SK-N-DZ (cell line): ENCODE data around the gene TULP3.

Experiments used
- DNase-seq: peaks from one replicate; pipeline ENCODE4 v3.0.0-alpha.2; 2015; ENCODE audit warnings: low spot score

The TULP3 gene

DNA sequence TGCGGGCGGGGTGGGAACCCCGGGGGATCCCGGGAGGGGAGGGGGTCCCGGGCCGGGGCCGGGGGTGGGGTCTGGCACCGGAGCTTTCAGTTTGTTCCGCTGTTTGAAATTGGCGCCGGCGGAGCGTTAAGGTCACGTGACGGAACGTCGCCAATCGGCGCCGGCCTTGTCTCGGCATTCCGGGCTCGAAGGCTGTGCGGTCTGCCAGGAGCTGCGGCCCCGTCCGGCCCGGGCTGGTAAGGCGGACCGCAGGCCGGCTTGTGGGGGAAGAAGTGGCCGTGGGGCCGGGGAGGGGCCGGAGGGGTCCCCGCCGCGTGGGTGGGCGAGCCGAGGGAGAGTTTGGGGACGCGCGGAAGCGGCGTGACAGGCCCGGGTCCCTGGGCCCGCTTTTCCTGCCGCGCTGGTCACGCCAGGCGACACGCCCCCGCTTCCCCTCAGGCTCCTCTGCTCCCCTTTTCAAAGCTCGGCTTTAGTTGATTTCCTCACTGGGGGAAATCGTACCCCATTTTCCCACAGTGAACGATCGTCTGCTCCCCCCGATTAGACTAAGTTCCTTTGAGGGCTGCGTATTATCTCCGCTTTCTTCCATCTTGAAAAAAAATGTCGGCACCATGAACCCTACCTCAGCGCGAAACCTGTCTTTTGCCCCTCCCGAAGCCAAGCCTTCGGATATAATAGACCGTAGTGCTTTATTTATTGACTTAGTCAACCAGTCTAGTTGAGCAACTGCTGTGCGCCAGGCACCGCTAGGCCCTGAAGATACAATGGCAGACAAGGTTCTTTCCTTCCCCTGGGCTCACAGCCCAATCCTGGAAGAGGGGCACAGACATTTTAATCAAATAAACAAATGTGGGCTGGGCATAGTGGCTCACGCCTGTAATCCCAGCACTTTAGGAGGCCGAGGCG is 13.4 kb upstream of the TULP3 start, which contains the start of the genes FOXM1 and RHNO1:
FOXM1 (minus strand) TSS at position 128 of the 906 bp plus-strand sequence. CDS start 2,696 bp downstream, outside the sequence.
RHNO1 (plus strand) TSS at position 177 of the 906 bp plus-strand sequence. CDS start 8,144 bp downstream, outside the sequence.
- peak; percentile 91 for DNase-seq

DNA sequence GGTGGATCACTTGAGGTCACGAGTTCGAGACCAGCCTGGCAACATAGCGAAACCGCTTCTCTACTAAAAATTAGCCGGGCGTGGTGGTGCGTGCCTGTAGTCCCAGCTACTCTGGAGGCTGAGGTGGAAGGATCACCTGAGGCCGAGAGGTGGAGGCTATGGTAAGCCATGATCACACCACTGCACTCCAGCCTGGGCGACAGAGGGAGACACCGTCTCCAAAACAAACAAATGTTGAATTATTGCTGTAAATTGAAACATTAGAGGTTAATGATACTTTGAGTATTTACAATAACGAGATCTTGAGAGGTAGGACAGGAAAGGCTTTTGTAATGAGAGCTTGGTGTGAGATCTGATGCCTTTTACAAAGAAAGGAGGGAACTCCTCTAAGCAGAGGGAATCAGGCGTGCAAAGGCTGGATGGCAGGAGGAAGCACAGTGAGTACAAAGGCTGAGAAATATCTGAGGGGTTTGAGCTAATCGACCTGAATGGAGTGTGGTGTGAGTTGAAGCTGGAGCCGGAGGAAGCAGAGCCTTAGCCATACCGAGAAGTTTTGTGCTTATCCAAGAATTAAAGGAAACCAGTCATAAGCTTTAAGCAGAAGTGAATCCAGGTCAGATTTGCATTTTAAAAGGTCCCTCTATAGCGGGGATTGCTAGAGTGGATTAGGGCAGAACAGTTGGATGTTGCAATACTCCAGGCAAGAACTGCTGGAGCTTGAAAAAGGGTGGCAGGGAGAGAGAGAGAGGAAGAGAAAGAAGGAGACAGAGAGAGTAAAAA is 12.5 kb upstream of the TULP3 start:
- DNase-seq, result no peak

DNA sequence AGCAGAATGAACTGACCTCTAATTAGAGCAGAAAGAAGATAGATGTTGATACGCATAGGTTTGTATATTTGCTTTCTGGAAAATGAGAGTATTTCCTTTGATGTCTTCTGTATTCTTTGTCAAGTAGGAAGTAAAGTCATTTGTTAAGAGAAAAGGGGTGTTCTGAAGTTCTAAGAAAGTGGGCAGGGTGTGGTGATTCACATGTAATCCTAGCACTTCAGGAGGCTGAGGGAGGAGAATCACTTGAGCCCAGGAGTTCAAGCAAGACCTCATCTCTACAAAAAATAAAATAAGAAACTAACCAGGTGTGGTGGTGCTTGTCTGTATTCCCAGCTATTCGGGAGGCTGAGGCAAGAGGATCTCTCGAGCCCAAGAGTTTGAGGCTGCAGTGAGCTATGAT is 10.8 kb upstream of the TULP3 start:
- no peak for DNase-seq

DNA sequence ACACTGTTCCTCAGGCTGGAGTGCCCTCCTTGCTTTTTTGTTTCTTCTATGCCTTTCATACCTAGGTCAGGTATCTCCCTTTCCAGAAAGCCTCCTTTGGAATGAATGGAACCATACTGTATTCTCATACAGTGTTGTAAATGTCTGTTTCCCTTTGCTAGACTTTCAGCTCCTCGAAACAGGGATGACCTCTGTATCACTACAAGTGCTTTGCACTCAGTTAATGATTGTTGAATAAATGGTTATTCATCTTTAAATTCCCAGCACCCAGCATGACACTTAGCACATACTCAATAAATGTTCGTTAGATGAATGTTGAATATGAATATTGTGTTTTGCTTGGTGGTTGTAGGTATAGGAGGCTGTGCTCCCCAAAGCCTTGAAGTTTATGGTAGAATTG is 5.9 kb upstream of the TULP3 start:
- DNase-seq, result no peak

DNA sequence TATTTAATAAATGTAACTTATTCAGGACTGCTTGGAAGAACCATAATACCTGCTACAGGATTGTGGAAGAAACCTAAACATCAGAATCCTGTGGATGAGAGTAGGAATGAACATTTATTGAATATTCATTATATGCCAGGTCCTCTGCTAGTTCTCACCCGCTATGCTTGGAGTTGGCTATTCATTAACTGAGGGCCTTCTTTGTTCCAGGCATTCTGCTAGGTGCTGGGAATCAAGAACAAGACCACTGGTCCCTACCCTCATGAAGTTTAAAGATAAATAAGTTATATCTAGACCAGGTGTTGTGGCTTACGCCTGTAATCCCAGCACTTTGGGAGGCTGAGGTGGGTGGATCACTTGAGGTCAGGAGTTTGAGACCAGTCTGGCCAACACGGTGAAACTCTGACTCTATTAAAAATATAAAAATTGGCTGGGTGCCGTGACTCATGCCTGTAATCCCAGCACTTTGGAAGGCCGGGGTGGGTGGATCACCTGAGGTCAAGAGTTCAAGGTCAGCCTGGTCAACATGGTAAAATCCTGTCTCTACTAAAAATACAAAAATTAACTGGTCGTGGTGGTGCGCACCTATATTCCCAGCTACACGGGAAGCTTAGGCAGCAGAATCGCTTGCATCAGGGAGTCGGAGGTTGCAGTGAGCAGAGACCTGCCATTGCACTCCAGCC is 3.8 kb upstream of the TULP3 start:
- no peak for DNase-seq

DNA sequence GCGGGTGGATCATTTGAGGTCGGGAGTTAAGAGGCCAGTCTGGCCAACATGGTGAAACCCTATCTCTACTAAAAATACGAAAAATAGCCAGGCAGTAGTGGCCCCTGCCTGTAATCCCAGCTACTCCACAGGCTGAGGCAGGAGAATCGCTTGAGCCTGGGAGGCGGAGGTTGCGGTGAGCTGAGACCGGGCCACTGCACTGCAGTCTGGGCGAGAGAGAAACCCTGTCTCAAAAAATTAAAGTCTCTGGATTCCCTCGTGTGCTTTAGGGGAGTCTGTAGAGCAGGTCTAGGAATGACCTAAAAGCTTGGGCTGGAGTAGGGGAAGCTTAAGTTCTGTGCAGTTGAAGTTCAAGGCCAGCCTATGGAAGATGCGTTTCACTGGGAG is 697 bp upstream of the TULP3 start:
- no peak for DNase-seq

DNA sequence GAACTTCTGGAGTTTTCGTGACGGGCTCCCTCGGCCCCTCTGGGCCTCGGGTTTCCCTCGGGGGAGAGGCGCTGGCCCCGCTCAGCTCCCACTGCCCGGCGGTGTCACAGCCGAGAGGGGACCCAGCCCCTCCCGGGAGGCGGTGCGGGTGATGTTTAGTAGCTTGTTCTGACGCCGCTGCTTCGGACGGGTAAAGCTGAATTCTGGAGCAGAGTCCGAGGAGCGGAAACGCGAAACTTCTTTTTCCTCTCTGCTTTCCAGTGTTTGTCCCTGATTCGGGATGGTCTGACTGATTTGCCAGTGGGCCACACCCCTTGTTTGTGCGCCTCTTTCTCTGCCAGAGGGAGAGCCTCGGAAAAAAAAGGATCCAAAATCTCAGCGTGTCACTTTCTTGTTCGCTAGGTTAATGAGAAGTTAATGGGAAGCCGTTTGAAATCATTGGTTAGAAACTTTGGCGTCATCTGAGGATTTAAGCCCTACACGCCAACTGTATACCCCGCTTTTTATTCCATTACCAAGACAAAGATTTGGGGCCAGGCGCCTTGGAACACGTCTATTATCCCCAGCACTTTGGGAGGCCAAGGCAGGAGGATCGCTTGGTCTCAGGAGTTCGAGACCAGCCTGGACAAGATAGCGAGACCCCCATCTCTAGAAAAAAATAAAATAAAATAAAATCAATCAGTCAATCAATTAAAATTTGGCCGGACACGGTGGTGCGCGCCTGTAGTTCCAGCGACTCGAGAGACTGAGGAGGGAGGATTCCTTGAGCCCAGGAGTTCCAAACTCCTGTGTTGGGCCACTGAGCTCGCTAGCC is 756 bp downstream of the TULP3 start:
- DNase-seq, result peak; percentile 72

DNA sequence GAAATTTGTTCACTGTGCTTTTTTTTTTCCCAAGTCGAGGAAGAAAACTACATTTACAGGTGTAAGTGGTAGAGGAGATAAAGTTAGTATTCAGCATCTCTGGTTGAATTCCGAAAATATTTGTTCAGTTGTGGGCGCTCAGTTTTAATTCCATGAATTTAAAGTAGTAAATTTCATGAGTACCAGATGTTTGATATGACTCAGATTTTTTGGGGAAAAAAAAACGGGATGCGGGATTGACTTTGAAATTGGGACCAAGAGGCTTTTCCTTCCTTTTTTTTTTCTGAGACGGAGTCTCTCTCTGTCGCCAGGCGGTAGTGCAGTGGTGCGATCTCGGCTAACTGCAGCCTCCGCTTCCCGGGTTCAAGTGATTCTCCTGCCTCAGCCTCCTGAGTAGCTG is 1.6 kb downstream of the TULP3 start:
- DNase-seq, result no peak

DNA sequence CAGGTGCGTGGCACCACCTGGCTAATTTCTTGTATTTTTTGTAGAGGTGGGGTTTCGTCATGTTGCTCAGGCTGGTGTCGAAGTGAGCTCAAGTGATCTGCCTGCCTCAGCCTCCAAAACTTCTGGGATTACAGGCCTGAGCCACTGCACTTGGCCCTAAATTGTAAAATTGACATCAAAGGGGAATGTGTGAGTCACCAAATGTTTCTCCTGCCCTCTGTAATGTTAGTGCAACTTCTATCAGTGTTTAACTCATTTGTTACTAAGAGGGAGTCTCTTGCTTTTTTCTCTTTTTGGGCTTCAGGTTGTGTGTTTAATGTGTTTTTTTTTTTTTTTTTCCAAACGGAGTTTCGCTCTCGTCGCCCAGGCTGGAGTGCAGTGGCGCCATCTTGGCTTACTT is 2.3 kb downstream of the TULP3 start:
- DNase-seq, result no peak

DNA sequence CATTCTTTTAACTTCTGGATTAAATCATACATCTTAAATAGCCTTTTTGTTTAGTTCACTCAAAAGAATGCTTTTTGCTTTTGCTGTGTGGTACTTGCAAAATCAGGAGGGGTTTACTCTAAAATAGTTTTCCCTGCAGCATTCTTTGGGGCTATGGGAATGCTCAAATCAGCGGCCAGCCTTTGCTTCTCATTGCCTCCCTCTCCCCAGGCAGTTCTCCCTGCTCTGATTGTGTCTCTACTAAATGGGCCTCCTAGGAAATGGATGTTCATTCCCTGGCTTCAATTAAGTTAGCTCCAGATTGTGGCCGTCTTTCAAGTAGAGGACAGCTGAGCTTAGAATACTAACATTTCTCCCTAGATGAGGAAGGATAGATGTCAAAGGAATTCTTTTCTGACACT is 4.4 kb downstream of the TULP3 start:
- no peak for DNase-seq

DNA sequence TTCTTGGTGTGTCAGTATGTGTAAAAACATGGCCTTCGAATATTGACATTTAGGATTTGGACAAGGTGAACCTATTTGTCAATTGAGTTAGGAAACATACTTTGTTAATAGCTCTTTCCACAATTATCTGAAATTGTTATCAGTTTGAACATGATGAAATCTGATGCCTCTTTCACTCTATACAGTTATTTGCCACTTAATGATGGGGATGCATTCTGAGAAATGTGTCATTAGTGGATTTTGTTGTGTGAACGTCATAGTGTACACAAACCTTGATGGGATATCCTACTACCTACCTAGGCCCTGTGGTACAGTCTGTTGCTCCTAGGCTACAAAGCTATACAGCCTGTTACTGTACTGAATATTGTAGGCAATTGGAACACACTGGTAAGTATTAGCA is 4.8 kb downstream of the TULP3 start:
- DNase-seq, result no peak

DNA sequence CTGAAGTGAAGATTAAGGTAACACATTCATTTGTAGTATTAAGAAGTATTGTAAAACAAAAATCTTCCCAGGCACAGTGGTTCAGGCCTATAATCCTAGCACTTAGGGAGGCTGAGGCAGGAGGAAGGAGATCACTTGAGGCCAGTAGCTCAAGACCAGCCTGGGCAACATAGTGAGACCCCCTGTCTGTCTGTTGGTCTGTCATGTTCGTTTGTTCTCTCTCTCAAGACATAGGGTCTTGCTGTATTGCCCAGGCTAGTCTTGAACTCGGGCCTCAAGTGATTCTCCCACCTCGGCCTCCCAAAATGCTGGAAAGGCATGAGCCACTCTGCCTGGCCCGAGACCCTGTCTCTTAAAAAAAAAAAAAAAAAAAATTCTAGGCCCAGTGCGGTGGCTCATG is 6.7 kb downstream of the TULP3 start:
- no peak for DNase-seq

DNA sequence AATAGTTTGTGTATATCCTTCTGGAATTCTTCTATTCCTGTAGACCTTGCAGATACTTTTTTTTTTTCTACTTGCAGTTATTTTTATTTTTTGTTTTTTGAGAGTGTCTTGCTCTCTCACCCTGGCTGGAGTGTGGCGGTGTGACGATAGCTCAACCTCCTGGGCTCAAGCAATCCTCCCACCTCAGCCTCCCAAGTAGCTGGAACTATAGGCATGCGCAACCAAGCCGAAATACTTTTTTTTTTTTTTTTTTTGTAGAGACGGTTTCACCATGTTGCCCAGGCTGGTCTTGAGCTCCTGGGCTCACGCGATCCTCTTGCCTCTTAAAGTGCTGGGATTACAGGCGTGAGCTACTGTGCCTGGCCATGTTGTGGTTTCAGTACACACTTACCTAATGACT is 10.0 kb downstream of the TULP3 start:
- DNase-seq, result no peak

DNA sequence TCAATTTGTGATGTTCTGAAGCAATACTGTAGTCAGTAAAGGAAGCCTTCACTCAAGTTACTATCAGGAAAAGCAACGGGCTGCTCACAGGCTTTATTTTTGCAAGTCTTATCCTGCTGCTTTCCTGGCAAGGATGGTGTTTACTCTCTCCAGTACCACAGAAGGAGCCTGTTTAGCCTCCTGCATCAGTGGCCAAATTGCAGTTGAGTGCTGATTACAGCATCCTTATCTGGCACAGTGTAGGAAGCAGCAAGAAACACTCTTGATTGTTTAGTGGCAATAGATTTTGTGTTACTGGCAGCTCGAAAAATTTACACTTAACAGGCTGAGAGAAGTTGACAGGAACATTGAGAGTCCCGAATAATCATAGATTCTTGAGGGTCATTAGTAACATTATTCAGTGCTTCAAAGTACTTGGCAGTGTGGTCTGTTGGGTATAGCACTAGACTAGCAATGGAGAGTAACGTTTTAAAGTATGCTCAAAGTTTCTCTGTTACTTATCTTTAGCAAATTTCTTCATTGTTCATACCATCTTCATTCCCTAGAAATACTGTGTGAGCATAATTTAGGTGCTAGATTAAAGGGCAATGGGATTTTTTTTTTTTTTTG is 11.7 kb downstream of the TULP3 start:
- DNase-seq, result peak; percentile 83

DNA sequence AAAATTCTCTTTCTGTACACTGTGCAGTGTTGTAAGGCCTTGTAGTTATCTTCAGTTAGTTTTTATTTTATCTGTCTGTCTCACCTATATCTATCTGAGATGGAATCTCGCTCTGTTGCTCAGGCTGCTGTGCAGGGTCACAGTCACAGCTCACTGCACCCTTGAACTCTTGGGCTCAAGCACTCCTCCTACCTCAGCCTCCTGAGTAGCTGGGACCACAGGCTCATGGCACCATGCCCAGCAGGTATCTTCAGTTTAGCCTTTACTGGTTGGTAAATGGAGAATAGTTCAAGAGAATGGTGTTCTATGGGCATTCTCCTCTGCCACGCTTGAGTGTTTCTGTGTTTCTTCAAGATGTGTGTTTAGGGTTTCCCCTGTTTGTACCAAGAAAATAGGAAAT is 13.6 kb downstream of the TULP3 start:
- DNase-seq, result no peak

DNA sequence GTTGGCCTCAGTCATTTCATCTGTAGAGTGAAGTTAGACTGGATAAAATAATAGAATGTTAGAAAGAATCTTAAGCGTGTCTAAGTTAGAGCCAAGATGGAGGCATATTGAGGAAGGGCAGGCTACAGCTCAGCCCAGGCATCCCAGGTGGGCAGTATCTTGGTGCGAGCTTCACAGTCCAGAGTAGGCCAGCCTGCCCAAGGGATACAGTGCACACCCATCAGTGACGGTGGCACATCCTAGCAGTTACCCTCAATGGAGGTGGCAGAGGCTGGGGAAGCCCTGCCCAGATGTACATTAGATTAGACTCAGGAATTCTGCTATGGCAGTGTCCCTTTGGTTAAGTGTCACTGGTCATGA is 21.5 kb downstream of the TULP3 start:
- no peak for DNase-seq

DNA sequence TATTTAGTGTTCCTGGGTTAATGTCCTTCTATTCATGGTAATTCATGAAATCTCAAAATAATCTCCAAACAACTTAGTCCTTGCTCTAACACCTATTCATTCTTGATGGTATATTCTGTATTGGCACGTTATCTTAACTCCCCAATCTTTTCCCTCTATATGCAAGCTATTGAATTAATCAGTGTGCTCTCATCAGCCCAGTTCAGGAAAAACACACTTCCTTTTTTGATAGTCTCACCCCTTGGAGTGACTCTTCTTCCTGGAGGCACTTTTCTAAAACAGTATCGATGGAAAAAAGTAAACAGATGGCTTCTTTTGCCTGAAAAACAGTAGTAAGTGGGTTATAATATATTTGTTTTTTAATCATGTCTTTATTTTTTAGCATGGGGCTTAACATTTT is 28.6 kb downstream of the TULP3 start:
- no peak for DNase-seq

DNA sequence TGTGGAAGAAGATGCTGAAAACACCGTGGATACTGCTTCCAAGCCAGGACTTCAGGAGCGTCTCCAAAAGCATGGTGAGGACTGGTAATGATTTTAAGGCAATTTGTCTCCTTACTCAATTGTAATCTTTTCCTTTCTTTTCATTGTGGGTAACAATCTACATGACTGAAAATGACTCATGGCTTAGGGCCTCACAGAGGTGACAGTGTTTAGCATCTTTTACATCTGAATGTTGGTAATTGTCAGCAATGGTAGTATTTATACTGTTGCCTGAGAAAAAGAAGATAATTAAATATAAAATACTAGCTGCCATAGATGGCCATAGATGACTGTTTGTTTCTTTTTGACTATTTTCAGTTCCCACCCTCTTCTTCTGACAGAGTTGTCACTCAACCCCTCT is 31.6 kb downstream of the TULP3 start:
- DNase-seq, result no peak

DNA sequence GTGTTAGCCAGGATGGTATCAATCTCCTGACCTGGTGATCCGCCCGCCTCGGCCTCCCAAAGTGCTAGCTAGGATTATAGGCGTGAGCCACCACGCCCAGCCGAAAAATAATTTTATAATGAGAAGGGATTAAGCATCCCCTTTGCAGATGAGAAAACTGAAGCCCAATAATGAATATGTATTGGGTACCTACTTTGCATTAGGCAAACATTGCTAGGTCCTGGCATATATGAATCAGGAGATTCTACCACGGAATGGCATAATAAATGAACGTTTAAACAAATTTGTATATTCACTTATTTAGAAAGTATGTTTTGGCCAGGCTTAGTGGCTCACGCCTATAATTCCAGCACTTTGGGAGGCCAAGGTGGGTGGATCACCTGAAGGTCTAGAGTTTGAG is 32.4 kb downstream of the TULP3 start:
- DNase-seq, result no peak

DNA sequence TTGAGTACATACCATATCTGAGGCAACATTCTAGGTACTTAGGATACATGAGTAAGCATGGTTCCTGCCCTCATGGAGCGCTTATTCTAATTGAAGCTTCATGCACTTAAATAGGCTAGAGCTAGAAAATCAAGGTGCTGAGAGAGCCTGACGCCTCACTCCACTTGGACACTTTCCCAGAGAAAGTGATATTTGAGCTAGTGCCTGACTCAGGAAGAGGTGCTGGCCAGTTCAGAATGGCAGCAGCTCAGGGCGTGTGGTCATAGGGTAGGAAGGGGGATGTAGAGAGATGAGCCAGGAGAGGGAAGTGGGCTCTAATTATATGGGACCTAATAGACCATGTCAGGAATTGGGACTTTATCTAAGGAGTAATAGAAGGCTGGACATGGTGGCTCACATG is 33.3 kb downstream of the TULP3 start:
- DNase-seq, result no peak
